IMR-90 (cell line): ENCODE measurements around the gene VPS13A. TPM values are rescaled to one million over a fixed set of nuclear protein-coding genes. Genes with fewer than 3 reads are reported as not detected.

Source experiments
- ATAC-seq: fragments of 200-7000 bp; cut with Tn5 transposase; 2 replicates; pipeline ENCODE4 v1.9.1; 2020; ENCODE audit warnings: low read depth, mild to moderate bottlenecking, moderate library complexity
- BruUV-seq: library from RNA; stranded (reverse); fragments of 400-500 nt; replicated peaks from 2 replicates; lab custom pipeline; 2021; lab: Mats Ljungman, UMichigan
- CTCF ChIA-PET: fragments of 300-600 bp; formaldehyde crosslinking; extraction: SDS; loops from one replicate; lab custom pipeline; 2021; ENCODE audit warnings: antibody characterized with exemption; lab: Yijun Ruan, JAX
- POLR2A ChIA-PET: fragments of 300-600 bp; sonication (Branson Sonifier 250); formaldehyde crosslinking; loops from one replicate; lab custom pipeline; 2022; ENCODE audit warnings: antibody characterized with exemption; ENCODE audit not compliant: unreplicated experiment; lab: Charles Lee
- DNase-seq: peaks from one replicate; pipeline ENCODE4 v3.0.0; 2013
- H2AFZ ChIP-seq: replicated peaks from 2 replicates; pipeline ENCODE3; 2013; ENCODE audit warnings: low read length, mild to moderate bottlenecking; ENCODE audit not compliant: poor library complexity
- H2AK5ac ChIP-seq: 2 replicates; pipeline ENCODE4 v1.6.1; 2013; ENCODE audit warnings: low read depth, low read length, inconsistent platforms
- H2AK9ac ChIP-seq: replicated peaks from 2 replicates; pipeline ENCODE3; 2013; ENCODE audit warnings: mild to moderate bottlenecking, low read depth, low read length, moderate library complexity; ENCODE audit not compliant: poor library complexity
- H2BK120ac ChIP-seq: 2 replicates; pipeline ENCODE4 v1.6.1; 2013; ENCODE audit warnings: low read depth, low read length, inconsistent platforms
- H2BK15ac ChIP-seq: 3 replicates; pipeline ENCODE4 v1.6.1; 2013; ENCODE audit warnings: low read depth, low read length, inconsistent platforms
- H2BK20ac ChIP-seq: 2 replicates; pipeline ENCODE4 v1.6.1; 2013; ENCODE audit warnings: low read depth, mild to moderate bottlenecking, inconsistent platforms, low read length, moderate library complexity
- H2BK5ac ChIP-seq: 2 replicates; pipeline ENCODE4 v1.6.1; 2013; ENCODE audit warnings: mild to moderate bottlenecking, low read depth, low read length, inconsistent platforms; ENCODE audit not compliant: poor library complexity, severe bottlenecking
- H3K14ac ChIP-seq: replicated peaks from 2 replicates; pipeline ENCODE4 v1.6.1; 2013; ENCODE audit warnings: low read depth, low read length, inconsistent platforms
- H3K18ac ChIP-seq: 2 replicates; pipeline ENCODE4 v1.6.1; 2013; ENCODE audit warnings: low read depth, low read length, control low read depth
- H3K23ac ChIP-seq: 2 replicates; pipeline ENCODE4 v1.6.1; 2013; ENCODE audit warnings: low read depth, low read length, inconsistent platforms
- H3K27ac ChIP-seq: 2 replicates; pipeline ENCODE4 v1.5.1; 2013; ENCODE audit warnings: mild to moderate bottlenecking, control low read depth, low read length; ENCODE audit not compliant: insufficient read depth
- H3K27me3 ChIP-seq: 2 replicates; pipeline ENCODE4 v1.6.1; 2013; ENCODE audit warnings: low read length; ENCODE audit not compliant: control insufficient read depth, insufficient read depth
- H3K36me3 ChIP-seq: 2 replicates; pipeline ENCODE4 v1.6.1; 2013; ENCODE audit warnings: low read length, mixed read lengths; ENCODE audit not compliant: control insufficient read depth, insufficient read depth
- H3K4ac ChIP-seq: 2 replicates; pipeline ENCODE4 v1.6.1; 2013; ENCODE audit warnings: low read depth, low read length, inconsistent platforms
- H3K4me1 ChIP-seq: 2 replicates; pipeline ENCODE4 v1.6.1; 2013; ENCODE audit warnings: low read length, mixed read lengths; ENCODE audit not compliant: control insufficient read depth, insufficient read depth
- H3K4me2 ChIP-seq: 2 replicates; pipeline ENCODE4 v1.6.1; 2013; ENCODE audit warnings: low read depth, mild to moderate bottlenecking, control low read depth, low read length, moderate library complexity
- H3K4me3 ChIP-seq: 2 replicates; pipeline ENCODE4 v1.5.1; 2013; ENCODE audit warnings: low read depth, mild to moderate bottlenecking, control low read depth, low read length, moderate library complexity; ENCODE audit not compliant: insufficient read depth
- H3K56ac ChIP-seq: 2 replicates; pipeline ENCODE4 v1.6.1; 2013; ENCODE audit warnings: low read length, inconsistent platforms; ENCODE audit not compliant: insufficient read depth; ENCODE audit errors: extremely low read depth
- H3K79me1 ChIP-seq, 2 experiments: 2 replicates each; pipeline ENCODE4 v1.6.1; 2013; ENCODE audit warnings: low read length in 2 of 2, inconsistent platforms in 1 of 2, low read depth in 1 of 2
- H3K9ac ChIP-seq: 2 replicates; pipeline ENCODE4 v1.6.1; 2013; ENCODE audit warnings: low read depth, low read length, control low read depth
- H3K9me1 ChIP-seq: 2 replicates; pipeline ENCODE4 v1.6.1; 2013; ENCODE audit warnings: low read length, inconsistent platforms; ENCODE audit not compliant: insufficient read depth
- H3K9me3 ChIP-seq: 2 replicates; pipeline ENCODE4 v1.6.1; 2013; ENCODE audit warnings: low read length; ENCODE audit not compliant: control insufficient read depth, insufficient read depth
- H4K20me1 ChIP-seq: 2 replicates; pipeline ENCODE4 v1.6.1; 2013; ENCODE audit warnings: low read length, inconsistent platforms; ENCODE audit not compliant: insufficient read depth
- H4K5ac ChIP-seq: 2 replicates; pipeline ENCODE4 v1.6.1; 2013; ENCODE audit warnings: mild to moderate bottlenecking, low read depth, low read length, control low read depth
- H4K8ac ChIP-seq, 2 experiments: 2 replicates each; pipeline ENCODE4 v1.6.1; 2013; ENCODE audit warnings: low read depth in 2 of 2, low read length in 2 of 2, control low read depth in 1 of 2, inconsistent platforms in 1 of 2
- H4K91ac ChIP-seq: 2 replicates; pipeline ENCODE4 v1.6.1; 2013; ENCODE audit warnings: low read depth, low read length, inconsistent platforms; ENCODE audit not compliant: insufficient read depth
- BHLHE40 ChIP-seq: fragments of 150-350 bp; IDR thresholded peaks from 2 replicates; pipeline ENCODE4 v1.6.1; 2016; ENCODE audit warnings: mild to moderate bottlenecking, low read depth, low read length
- CEBPB ChIP-seq: IDR thresholded peaks from 2 replicates; pipeline ENCODE4 v1.6.1; 2012; ENCODE audit warnings: low read depth, low read length, improper control_type of control experiment
- CHD1 ChIP-seq: IDR thresholded peaks from 2 replicates; pipeline ENCODE4 v1.6.1; 2012; ENCODE audit warnings: low read depth, low read length, improper control_type of control experiment
- FOS ChIP-seq: fragments of 150-350 bp; IDR thresholded peaks from 2 replicates; pipeline ENCODE4 v1.6.1; 2016; ENCODE audit warnings: low read depth, low read length
- MAFK ChIP-seq: IDR thresholded peaks from 2 replicates; pipeline ENCODE4 v1.6.1; 2012; ENCODE audit warnings: low read depth, low read length, improper control_type of control experiment
- MAZ ChIP-seq: IDR thresholded peaks from 2 replicates; pipeline ENCODE4 v1.6.1; 2012; ENCODE audit warnings: low read depth, mild to moderate bottlenecking, low read length, improper control_type of control experiment, moderate library complexity, borderline replicate concordance
- MXI1 ChIP-seq: IDR thresholded peaks from 2 replicates; pipeline ENCODE4 v1.6.1; 2012; ENCODE audit warnings: low read depth, mild to moderate bottlenecking, low read length, moderate library complexity, borderline replicate concordance
- NFE2L2 ChIP-seq: fragments of 150-350 bp; IDR thresholded peaks from 2 replicates; pipeline ENCODE4 v1.6.1; 2016; ENCODE audit warnings: low read depth, mild to moderate bottlenecking, low read length
- POLR2A ChIP-seq: IDR thresholded peaks from 2 replicates; pipeline ENCODE4 v1.6.1; 2012; ENCODE audit warnings: mild to moderate bottlenecking, low read depth, low read length
- RAD21 ChIP-seq: IDR thresholded peaks from 2 replicates; pipeline ENCODE4 v1.6.1; 2012; ENCODE audit warnings: low read length, improper control_type of control experiment
- RCOR1 ChIP-seq: IDR thresholded peaks from 2 replicates; pipeline ENCODE4 v1.6.1; 2012; ENCODE audit warnings: mild to moderate bottlenecking, low read length, improper control_type of control experiment; ENCODE audit not compliant: insufficient replicate concordance
- SMC3 ChIP-seq: fragments of 150-350 bp; IDR thresholded peaks from 2 replicates; pipeline ENCODE4 v1.6.1; 2016; ENCODE audit warnings: low read depth, mild to moderate bottlenecking, antibody characterized with exemption, low read length, moderate library complexity
- USF2 ChIP-seq: fragments of 150-350 bp; IDR thresholded peaks from 2 replicates; pipeline ENCODE4 v1.6.1; 2017; ENCODE audit warnings: mild to moderate bottlenecking, antibody characterized with exemption, low read length, low read depth
- WGBS, 2 experiments: methylation state at CpG; one replicate each; pipeline versions ENCODE4 v1.1.5 to v1.1.7; 2013; ENCODE audit warnings: missing lambda C conversion rate in 2 of 2; ENCODE audit not compliant: insufficient read length in 1 of 2; ENCODE audit errors: extremely low coverage in 2 of 2; 5-methylcytosine and 5-hydroxymethylcytosine counted together
- dilution Hi-C: fragments of 300-500 bp; cut with HindIII; formaldehyde crosslinking; loops from one replicate; pipeline ENCODE4 v1.14.3; 2018; ENCODE audit warnings: low sequenced_read_pairs; ENCODE audit not compliant: unreplicated experiment
- in situ Hi-C: fragments of 300-500 bp; cut with MboI; formaldehyde crosslinking; loops from 3 replicates; pipeline ENCODE4 v1.14.3; 2019; ENCODE audit warnings: low sequenced_read_pairs, inconsistent platforms, mixed read lengths
- intact Hi-C: fragments of 100-400 bp; cut with micrococcal nuclease; formaldehyde crosslinking; loops from 2 replicates; pipeline ENCODE4 v1.10.0; 2022
- polyA plus RNA-seq, 3 experiments: library from polyadenylated mRNA; depleted of rRNA; stranded (reverse); fragments of >200 nt; gene quantifications; 2 replicates each; pipeline ENCODE4 v1.2.3, GENCODE V29; 2012; ENCODE audit warnings: low replicate concordance in 1 of 3
- total RNA-seq: library from RNA; depleted of rRNA; stranded (reverse); fragments of >200 nt; gene quantifications from 2 replicates; pipeline ENCODE4 v1.2.3, GENCODE V29; 2012
- TF ChIP-seq, protein P1 (sequence below): conservative IDR thresholded peaks from 2 replicates; pipeline ENCODE4 v1.5.1; 2012; ENCODE audit warnings: mild to moderate bottlenecking, low read depth, low read length, improper control_type of control experiment
- TF ChIP-seq, protein P2 (sequence below): fragments of 150-350 bp; IDR thresholded peaks from 2 replicates; pipeline ENCODE4 v1.6.1; 2016; ENCODE audit warnings: low read depth, mild to moderate bottlenecking, low read length, moderate library complexity, borderline replicate concordance

The VPS13A gene
- total and polyA plus RNA-seq, 2 of the 4 experiments (the other 2 are of a cell fraction): 10.4 to 26.5 TPM

DNA sequence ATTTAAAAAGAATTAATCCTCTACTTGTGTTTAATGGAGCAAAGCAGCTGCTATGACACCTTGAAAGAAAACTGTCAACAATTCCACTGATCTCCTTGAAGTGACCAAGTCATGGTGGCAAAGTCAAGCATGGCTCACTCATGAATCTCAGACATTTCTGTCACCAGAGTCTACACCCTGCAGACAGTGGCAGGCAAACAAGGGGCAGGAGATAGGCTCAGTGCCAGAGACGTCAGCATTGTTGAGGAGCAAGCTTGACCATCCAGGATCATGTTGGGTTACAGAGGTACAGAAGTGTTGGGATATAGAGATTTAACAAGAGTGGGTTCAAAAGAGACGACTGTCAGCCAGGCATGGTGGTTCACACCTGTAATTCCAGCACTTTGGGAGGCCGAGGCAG, 16.1 kb upstream of the VPS13A start:
- H4K8ac ChIP-seq: no peak overlapping the region
- no peak overlapping the region for H3K23ac ChIP-seq
- no peaks in the 10 kb centered on the region for H3K9me1 ChIP-seq
- in situ Hi-C loops: loop anchor here (25.0 kb wide), 1 partner anchor 349 kb away; no protein-coding TSS in a partner anchor
- H2AK9ac ChIP-seq: no peak overlapping the region
- peaks cover 4% of the 10 kb centered on the region; the same call in 1 of the 2 replicates for H3K4me1 ChIP-seq
- H2AK5ac ChIP-seq: no peak overlapping the region
- ChIA-PET POLR2A (no interaction called here), CTCF (no interaction called here)
- H3K14ac ChIP-seq: no peak overlapping the region
- no peaks in the 10 kb centered on the region for H3K36me3 ChIP-seq
- no TSS peak for BruUV-seq
- intact Hi-C loops: no loop called here
- TF ChIP-seq NFE2L2 (no peak), RCOR1 (no peak), BHLHE40 (no peak), CEBPB (no peak), MXI1 (no peak), SMC3 (no peak), MAZ (no peak), USF2 (no peak), POLR2A (no peak), CHD1 (no peak), FOS (no peak), RAD21 (no peak), MAFK (no peak)
- TF ChIP-seq, protein P1, sequence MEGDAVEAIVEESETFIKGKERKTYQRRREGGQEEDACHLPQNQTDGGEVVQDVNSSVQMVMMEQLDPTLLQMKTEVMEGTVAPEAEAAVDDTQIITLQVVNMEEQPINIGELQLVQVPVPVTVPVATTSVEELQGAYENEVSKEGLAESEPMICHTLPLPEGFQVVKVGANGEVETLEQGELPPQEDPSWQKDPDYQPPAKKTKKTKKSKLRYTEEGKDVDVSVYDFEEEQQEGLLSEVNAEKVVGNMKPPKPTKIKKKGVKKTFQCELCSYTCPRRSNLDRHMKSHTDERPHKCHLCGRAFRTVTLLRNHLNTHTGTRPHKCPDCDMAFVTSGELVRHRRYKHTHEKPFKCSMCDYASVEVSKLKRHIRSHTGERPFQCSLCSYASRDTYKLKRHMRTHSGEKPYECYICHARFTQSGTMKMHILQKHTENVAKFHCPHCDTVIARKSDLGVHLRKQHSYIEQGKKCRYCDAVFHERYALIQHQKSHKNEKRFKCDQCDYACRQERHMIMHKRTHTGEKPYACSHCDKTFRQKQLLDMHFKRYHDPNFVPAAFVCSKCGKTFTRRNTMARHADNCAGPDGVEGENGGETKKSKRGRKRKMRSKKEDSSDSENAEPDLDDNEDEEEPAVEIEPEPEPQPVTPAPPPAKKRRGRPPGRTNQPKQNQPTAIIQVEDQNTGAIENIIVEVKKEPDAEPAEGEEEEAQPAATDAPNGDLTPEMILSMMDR: no peak
- TF ChIP-seq, protein P2, sequence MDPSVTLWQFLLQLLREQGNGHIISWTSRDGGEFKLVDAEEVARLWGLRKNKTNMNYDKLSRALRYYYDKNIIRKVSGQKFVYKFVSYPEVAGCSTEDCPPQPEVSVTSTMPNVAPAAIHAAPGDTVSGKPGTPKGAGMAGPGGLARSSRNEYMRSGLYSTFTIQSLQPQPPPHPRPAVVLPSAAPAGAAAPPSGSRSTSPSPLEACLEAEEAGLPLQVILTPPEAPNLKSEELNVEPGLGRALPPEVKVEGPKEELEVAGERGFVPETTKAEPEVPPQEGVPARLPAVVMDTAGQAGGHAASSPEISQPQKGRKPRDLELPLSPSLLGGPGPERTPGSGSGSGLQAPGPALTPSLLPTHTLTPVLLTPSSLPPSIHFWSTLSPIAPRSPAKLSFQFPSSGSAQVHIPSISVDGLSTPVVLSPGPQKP: no peak
- H4K91ac ChIP-seq: no peak overlapping the region
- H3K4ac ChIP-seq: no peak overlapping the region
- no peak overlapping the region for H2AFZ ChIP-seq
- no peak overlapping the region for H3K4me3 ChIP-seq
- no peak overlapping the region for H3K9ac ChIP-seq
- DNase-seq: no peak
- no peak overlapping the region for H3K56ac ChIP-seq
- no CpG with 5 or more reads among the region's 3 CpGs for WGBS, 2 experiments
- H2BK120ac ChIP-seq: no peak overlapping the region
- no peak for ATAC-seq
- H3K79me1 ChIP-seq: no peaks in the 10 kb centered on the region
- H2BK15ac ChIP-seq: no peak overlapping the region
- no peak overlapping the region for H3K18ac ChIP-seq
- H2BK20ac ChIP-seq: no peak overlapping the region
- no peaks in the 10 kb centered on the region; the same call in 1 of the 2 replicates for H3K27me3 ChIP-seq
- H4K5ac ChIP-seq: no peak overlapping the region
- no peak overlapping the region for H2BK5ac ChIP-seq
- H3K4me2 ChIP-seq: no peak overlapping the region
- no peaks in the 10 kb centered on the region for H3K9me3 ChIP-seq
- H3K27ac ChIP-seq: no peak overlapping the region
- dilution Hi-C loops: no loop called here
- no peaks in the 10 kb centered on the region for H4K20me1 ChIP-seq
